HK-2 (cell line): ENCODE data around the gene ADAMTS12.

Experiments used
- DNase-seq: peaks from one replicate; pipeline ENCODE4 v3.0.0-alpha.2; 2018; ENCODE audit not compliant: unreplicated experiment

Gene ADAMTS12

GRCh38 chr5:33756491-33756890 lies 135.3 kb downstream of the ADAMTS12 start:
- no peak for DNase-seq

- no peak for DNase-seq
These were observed 136.6 kb downstream of the ADAMTS12 start for GRCh38 chr5:33755231-33755630.

DNA sequence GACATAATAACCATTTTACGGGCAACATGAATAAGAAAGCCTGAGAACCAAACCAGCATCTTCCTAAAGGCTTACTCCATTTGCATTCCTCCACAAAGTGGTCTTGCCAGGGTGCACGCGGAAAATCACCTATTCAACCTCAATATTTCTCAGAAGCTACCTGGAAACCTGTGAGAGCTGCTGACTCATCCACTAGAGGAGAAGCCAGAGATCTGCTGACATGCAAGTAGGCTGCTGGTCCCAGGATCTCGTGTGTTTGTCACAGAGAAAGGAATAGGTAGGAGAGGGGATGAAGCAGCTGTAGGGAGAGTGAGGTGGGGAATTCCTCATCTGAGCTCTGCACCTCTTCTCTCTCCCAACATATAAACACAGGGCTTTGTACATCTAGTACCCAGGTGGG lies 138.1 kb downstream of the ADAMTS12 start:
- no peak for DNase-seq

GRCh38 chr5:33748754-33749153 lies 143.0 kb downstream of the ADAMTS12 start:
- no peak for DNase-seq

DNA sequence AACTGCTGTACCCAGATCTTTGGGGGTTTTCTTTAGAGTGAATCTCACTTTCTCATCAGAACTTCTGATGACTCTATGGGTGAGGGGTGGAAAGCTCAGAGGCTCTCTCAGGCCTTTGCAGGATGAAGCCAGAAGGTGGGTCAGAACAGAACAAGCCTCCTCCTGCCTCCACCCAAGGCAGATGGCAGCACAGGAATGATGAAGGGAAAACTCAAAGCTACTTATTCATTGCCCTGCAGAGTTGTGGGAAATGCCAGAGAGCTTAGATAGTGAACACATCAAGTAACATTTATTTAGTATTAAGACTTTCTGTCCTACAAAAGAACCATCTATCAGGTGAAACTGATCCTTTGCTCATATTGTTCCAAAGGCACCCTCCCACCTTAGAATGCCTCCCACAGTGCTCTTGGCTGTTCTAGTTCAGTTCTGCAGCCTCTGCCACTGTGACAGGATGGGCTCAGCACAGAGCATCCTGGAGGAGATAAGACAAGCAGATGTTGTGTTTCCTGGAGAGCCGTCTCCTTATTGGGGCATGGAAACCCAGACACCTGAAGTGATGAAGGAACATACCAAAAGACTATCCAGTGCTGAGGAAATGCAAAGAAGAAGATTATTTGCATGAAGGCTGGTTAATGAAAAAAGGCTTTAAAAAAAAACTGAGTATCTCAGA lies 146.6 kb downstream of the ADAMTS12 start:
- no peak for DNase-seq

GRCh38 chr5:33743099-33743498 lies 148.7 kb downstream of the ADAMTS12 start:
- DNase-seq, result no peak

- DNase-seq, result no peak
These were observed 149.6 kb downstream of the ADAMTS12 start for GRCh38 chr5:33742181-33742580.

GRCh38 chr5:33738967-33739366 lies 152.8 kb downstream of the ADAMTS12 start:
- no peak for DNase-seq

- no peak for DNase-seq
These were observed 153.7 kb downstream of the ADAMTS12 start for GRCh38 chr5:33738097-33738496.

GRCh38 chr5:33737697-33738096 lies 154.1 kb downstream of the ADAMTS12 start:
- DNase-seq, result no peak

DNA sequence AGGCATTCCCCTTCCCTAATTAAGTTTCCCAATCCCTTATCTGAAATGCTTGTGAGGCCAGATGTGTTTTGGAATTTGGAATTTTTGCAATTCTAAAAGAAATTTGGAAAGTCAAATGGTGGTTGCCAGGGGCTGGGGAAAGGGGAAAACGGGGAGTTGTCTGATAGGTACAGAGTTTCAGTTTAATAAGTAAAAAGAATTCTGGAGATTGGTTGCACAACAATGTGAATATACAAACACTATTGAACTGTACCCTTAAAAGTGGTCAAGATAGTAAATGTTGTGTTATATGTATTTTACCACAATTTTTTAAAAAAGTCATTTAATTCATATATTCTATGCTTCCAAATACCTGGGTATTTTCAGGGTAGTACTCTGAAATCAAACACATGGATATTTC lies 154.5 kb downstream of the ADAMTS12 start:
- DNase-seq, result no peak

DNA sequence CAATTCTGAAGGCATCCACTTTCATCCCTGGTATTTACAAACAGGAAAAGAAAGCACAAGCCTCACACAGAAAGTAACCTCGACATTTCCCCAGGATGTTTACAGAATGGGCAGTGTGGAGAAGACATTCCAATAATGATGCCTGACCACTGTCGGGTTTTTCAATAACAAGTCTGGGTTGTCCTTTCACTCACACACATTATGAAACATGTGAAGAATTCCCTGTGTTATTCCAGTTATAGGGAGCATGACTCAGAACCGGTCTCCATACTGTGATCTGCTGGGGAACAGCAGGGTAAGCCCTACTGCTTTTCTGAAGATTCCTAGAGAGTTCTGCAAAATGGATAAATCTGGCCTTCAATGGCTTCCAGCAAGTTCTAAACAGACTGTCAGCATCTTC lies 155.3 kb downstream of the ADAMTS12 start:
- no peak for DNase-seq

DNA sequence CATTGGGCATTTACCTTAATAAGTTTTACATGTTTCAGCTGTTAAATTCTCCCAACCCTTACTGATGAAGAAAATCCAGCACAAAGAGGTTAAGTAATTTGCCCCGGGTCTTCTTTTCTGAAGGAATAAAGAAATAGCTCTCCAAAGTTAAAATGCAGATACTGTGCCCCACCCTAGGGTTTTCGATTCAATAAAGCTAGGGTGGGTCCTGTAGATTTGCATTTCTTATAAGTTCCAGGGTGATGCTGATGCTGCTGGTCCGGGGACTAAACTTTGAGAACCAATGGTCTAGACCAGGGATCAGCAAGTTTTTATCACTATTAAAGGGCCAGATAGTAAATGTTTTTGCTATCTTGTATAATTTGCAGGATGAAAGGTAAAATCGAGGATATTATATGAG lies 156.7 kb downstream of the ADAMTS12 start:
- DNase-seq, result no peak

- DNase-seq, result no peak
These were observed 157.3 kb downstream of the ADAMTS12 start for GRCh38 chr5:33734537-33734936.

DNA sequence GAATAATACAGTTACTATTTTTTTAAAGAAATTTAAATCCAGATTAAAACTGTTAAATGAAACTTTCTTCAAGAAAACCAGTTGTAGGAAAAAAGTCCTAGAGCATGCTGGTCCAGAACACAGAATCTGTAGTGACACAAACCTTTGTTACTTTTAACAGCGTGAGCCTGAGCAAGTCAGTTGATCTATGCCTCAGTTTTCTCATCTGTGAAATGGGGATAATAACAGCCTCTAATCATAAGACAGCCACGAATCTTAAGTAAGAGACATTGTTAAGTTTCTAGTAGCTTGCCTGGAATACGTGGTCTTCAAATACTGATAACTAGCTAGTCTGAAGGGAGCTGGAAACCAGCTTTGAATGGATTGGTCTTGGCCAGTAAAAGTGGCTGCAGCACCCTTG lies 158.6 kb downstream of the ADAMTS12 start:
- DNase-seq, result no peak

- DNase-seq, result peak; percentile 18
These were observed 165.2 kb downstream of the ADAMTS12 start for GRCh38 chr5:33726422-33727165.

- DNase-seq, result no peak
These were observed 166.0 kb downstream of the ADAMTS12 start for GRCh38 chr5:33725806-33726205.

DNA sequence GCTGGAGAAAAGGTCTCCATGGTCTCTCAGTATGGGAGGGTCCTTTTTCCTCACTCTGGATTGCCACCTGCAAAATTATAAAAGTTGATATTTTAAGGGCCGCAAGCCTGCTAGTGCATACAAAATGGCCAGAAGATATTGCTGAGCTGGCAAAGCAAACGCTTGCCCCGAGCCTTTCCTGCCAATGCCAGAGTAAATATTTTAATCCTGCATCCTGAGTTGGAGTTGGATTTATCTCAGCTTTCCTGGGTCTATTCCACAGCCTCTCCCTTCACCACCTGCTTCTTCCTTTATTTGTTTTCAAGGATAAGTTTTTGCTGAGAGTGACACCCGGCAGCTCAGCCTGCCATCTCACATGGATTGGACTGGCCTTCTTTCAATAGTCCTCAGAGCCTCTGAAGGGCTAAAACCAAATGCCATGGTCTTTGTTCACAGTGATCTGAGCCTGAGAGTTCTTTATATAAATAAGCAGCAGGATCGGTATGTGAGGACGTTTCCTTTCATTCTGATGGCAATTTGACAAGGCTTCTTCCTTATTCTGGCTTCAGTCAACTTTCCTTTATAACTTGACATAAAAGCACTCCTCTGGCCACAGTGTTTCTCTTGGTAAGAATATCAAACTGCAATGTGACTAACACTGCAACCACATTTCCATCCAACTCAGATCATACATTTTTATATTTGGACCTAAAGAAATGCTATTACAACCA lies 170.1 kb downstream of the ADAMTS12 start:
- DNase-seq, result no peak

- no peak for DNase-seq
These were observed 171.6 kb downstream of the ADAMTS12 start for GRCh38 chr5:33720176-33720575.

- no peak for DNase-seq
These were observed 172.0 kb downstream of the ADAMTS12 start for GRCh38 chr5:33719769-33720168.

DNA sequence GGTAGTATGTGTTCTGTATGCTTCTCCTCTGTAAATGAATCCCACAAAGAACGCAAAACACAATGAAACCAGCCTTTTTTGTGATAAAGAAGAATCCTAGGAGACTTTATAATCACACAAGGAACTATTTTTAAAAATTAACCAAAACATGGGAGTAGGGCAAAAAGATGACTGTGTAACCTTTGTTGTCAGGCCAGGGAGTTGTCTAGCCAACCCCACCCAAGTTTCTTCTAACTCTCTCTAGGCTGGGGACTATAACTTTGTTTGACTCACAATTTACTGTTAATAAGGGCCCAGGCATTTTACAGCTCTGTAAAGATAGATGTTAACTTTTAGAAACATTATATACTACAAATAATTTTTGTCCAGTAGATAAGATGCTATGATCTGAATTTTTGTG lies 176.1 kb downstream of the ADAMTS12 start:
- no peak for DNase-seq

DNA sequence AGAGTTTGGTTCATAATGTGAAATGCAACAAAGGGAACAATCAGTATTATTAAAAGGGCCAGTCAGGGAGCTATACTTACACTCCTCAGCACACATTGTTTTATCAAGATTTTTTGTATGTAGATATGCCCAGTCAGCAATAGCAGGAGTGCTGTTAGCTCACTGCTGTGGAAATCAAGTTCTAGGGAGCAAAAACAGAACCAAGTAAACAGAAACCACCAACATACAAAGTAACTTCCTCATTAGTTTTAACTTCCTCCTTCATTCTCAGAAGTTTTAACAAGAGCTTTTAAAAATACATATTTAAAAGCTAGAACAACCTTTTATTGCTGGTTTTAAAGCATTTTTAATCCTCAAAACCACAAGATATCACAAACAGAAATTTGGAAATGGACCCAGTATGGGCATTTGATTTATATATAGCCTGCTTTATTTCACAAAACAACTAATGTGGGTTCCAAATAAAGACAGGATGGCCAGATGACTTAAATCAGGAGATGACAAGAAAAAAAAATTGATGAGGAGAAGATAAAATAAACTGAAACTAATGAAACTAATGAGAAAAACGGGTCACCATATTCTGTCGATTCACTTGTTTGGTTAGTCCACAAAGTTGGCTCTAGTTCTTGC lies 178.5 kb downstream of the ADAMTS12 start:
- no peak for DNase-seq
